HepG2 (cell line): ENCODE results near the gene STX5. TPM values are rescaled to one million over a fixed set of nuclear protein-coding genes. Genes with fewer than 3 reads are reported as not detected.

Experiments used
- ATAC-seq: fragments of 200-7000 bp; cut with Tn5 transposase; 3 replicates; pipeline ENCODE4 v1.9.1; 2020; ENCODE audit warnings: mild to moderate bottlenecking, moderate library complexity
- BruUV-seq: library from RNA; stranded (reverse); fragments of 400-500 nt; replicated peaks from 2 replicates; lab custom pipeline; 2021; lab: Mats Ljungman, UMichigan
- CTCF ChIA-PET: fragments of 300-600 bp; formaldehyde crosslinking; extraction: SDS; loops from one replicate; lab custom pipeline; 2021; ENCODE audit warnings: low total read pairs, inconsistent platforms, low intra/inter-chr PET ratio; lab: Yijun Ruan, JAX
- POLR2A ChIA-PET: fragments of 350-600 bp; sonication (Branson Sonifier 250); formaldehyde crosslinking; loops from one replicate; lab custom pipeline; 2020; ENCODE audit warnings: antibody characterized with exemption, inconsistent platforms; lab: Yijun Ruan, JAX
- DNase-seq: peaks from one replicate; pipeline ENCODE4 v3.0.0-alpha.2; 2015; ENCODE audit warnings: low spot score
- FAIRE-seq: peaks from 3 replicates; lab custom pipeline; 2011; peaks lifted over from hg19 to GRCh38; lab: Jason Lieb, UNC
- H2AFZ ChIP-seq: one replicate; pipeline ENCODE4 v1.6.1; 2011; ENCODE audit warnings: low read length, inconsistent platforms
- H3K27ac ChIP-seq: fragments of 300-600 bp; 3 replicates; pipeline ENCODE4 v1.8.0; 2011; ENCODE audit warnings: mixed run types, mild to moderate bottlenecking, mixed read lengths, low read length, inconsistent platforms; ENCODE audit not compliant: insufficient read depth; ENCODE audit errors: extremely low read length
- H3K27me3 ChIP-seq, 2 experiments: fragments of 200-600 bp in 1 of 2; 2 replicates in 1 of 2; 3 replicates in 1 of 2; pipeline versions ENCODE4 v1.6.0 to v1.8.0; 2011; ENCODE audit warnings: low read length in 2 of 2, mild to moderate bottlenecking in 2 of 2, moderate library complexity in 2 of 2, inconsistent platforms in 1 of 2; ENCODE audit not compliant: insufficient read depth in 2 of 2, control insufficient read depth in 1 of 2
- H3K36me3 ChIP-seq, 2 experiments: fragments of 200-600 bp in 1 of 2; replicated peaks in 1 of 2; 2 replicates in 1 of 2; 3 replicates in 1 of 2; pipeline versions ENCODE4 v1.5.1 to v1.8.0; 2011; ENCODE audit warnings: low read length in 2 of 2, inconsistent platforms in 1 of 2; ENCODE audit not compliant: insufficient read depth in 2 of 2, control insufficient read depth in 1 of 2
- H3K4me1 ChIP-seq: 2 replicates; pipeline ENCODE4 v1.5.1; 2012; ENCODE audit warnings: low read length, inconsistent platforms; ENCODE audit not compliant: insufficient read depth
- H3K4me2 ChIP-seq: 2 replicates; pipeline ENCODE4 v1.6.0; 2011; ENCODE audit warnings: low read depth, low read length, inconsistent platforms
- H3K4me3 ChIP-seq, 3 experiments: fragments of 200-600 bp in 1 of 3; sonication (generic), shearing (Covaris generic) in 1 of 3; replicated peaks in 1 of 3; 2 replicates each; pipeline ENCODE4 v1.5.1; 2011 to 2016; ENCODE audit warnings: low read length in 3 of 3, inconsistent platforms in 2 of 3, low read depth in 2 of 3, mild to moderate bottlenecking in 2 of 3, control low read depth in 1 of 3, mixed read lengths in 1 of 3; ENCODE audit not compliant: insufficient read depth in 1 of 3
- H3K79me2 ChIP-seq: one replicate; pipeline ENCODE4 v1.6.1; 2011; ENCODE audit warnings: low read length, inconsistent platforms; ENCODE audit not compliant: insufficient read depth
- H3K9ac ChIP-seq: 2 replicates; pipeline ENCODE4 v1.6.0; 2011; ENCODE audit warnings: mild to moderate bottlenecking, low read depth, low read length, inconsistent platforms; ENCODE audit not compliant: insufficient read depth
- H3K9me3 ChIP-seq: 2 replicates; pipeline ENCODE4 v1.5.1; 2012; ENCODE audit warnings: mild to moderate bottlenecking, low read length
- H4K20me1 ChIP-seq: 2 replicates; pipeline ENCODE4 v1.6.0; 2011; ENCODE audit warnings: inconsistent platforms, mild to moderate bottlenecking, low read length, moderate library complexity; ENCODE audit not compliant: insufficient read depth
- ATRX ChIP-seq: sonication (generic); formaldehyde crosslinking; IDR thresholded peaks from 2 replicates; pipeline ENCODE4 v1.4.0; 2020; ENCODE audit warnings: missing genetic modification reagents, borderline replicate concordance
- HNF1A ChIP-seq, 2 experiments: sonication (generic) in 1 of 2; formaldehyde crosslinking in 1 of 2; IDR thresholded peaks; 2 replicates each; pipeline versions ENCODE4 v1.4.0 to v1.6.1; 2016 to 2020; ENCODE audit warnings: borderline replicate concordance in 1 of 2, low read depth in 1 of 2, mild to moderate bottlenecking in 1 of 2, missing genetic modification reagents in 1 of 2
- PCBP2 ChIP-seq: fragments of 200-400 bp; formaldehyde crosslinking; optimal IDR thresholded peaks from 2 replicates; pipeline ENCODE3; 2018; ENCODE audit warnings: low read length, low read depth; ENCODE audit not compliant: poor library complexity, severe bottlenecking
- SP5 ChIP-seq: IDR thresholded peaks from 2 replicates; pipeline ENCODE4 v1.6.1; 2016; ENCODE audit warnings: low read depth, borderline replicate concordance
- THAP11 ChIP-seq: IDR thresholded peaks from 2 replicates; pipeline ENCODE4 v1.6.1; 2016; ENCODE audit warnings: missing biosample characterization, missing genetic modification reagents
- ZNF138 ChIP-seq: sonication (generic); formaldehyde crosslinking; IDR thresholded peaks from 2 replicates; pipeline ENCODE4 v1.5.0; 2020; ENCODE audit warnings: mild to moderate bottlenecking, low read depth, missing genetic modification reagents
- ZNF232 ChIP-seq: sonication (generic); formaldehyde crosslinking; IDR thresholded peaks from 2 replicates; pipeline ENCODE4 v1.4.0; 2020; ENCODE audit warnings: missing genetic modification reagents, borderline replicate concordance
- ZNF260 ChIP-seq: sonication (generic); formaldehyde crosslinking; IDR thresholded peaks from 2 replicates; pipeline ENCODE4 v1.4.0; 2020; ENCODE audit warnings: missing genetic modification reagents, low read depth, mild to moderate bottlenecking, borderline replicate concordance
- ZNF280B ChIP-seq: sonication (generic); formaldehyde crosslinking; IDR thresholded peaks from 2 replicates; pipeline ENCODE4 v1.5.0; 2020; ENCODE audit warnings: missing genetic modification reagents, mild to moderate bottlenecking, borderline replicate concordance
- ZNF746 ChIP-seq: sonication (generic); formaldehyde crosslinking; IDR thresholded peaks from 2 replicates; pipeline ENCODE4 v1.8.0; 2022; ENCODE audit warnings: mild to moderate bottlenecking, missing genetic modification reagents
- WGBS: methylation state at CpG from one replicate; pipeline ENCODE4 v1.1.6; 2017; ENCODE audit warnings: low lambda C conversion rate; 5-methylcytosine and 5-hydroxymethylcytosine counted together
- in situ Hi-C: cut with HindIII; loops from 2 replicates; pipeline ENCODE4 v1.10.0; 2017; ENCODE audit warnings: low pct_unique_long_range_greater_than_20kb; ENCODE audit not compliant: extremely low pct_ligation_motif_present
- intact Hi-C: fragments of 100-400 bp; cut with micrococcal nuclease; formaldehyde crosslinking; loops from one replicate; pipeline ENCODE4 v1.10.0; 2022; ENCODE audit not compliant: unreplicated experiment
- polyA plus RNA-seq, 8 experiments: library from polyadenylated mRNA; depleted of rRNA in 3 of 8; stranded (reverse) in 7 of 8; unstranded in 1 of 8; fragments of >200 nt; fragmentation: Illumina TruSeq in 4 of 8; extraction: Trizol in 4 of 8; gene quantifications; 2 replicates each; pipeline versions ENCODE4 v1.2.1 to v1.2.3, GENCODE V29; 2011 to 2016; ENCODE audit warnings: low read depth in 4 of 8, missing spikeins in 1 of 8, mixed read lengths in 1 of 8; ENCODE audit not compliant: insufficient read depth in 1 of 8
- total RNA-seq, 5 experiments: library from RNA; depleted of rRNA; stranded (reverse); fragments of >200 nt; fragmentation: Illumina TruSeq; extraction: Trizol; gene quantifications; 2 replicates each; pipeline ENCODE4 v1.2.3, GENCODE V29; 2016; ENCODE audit warnings: low read depth in 1 of 5

Gene STX5
- total and polyA plus RNA-seq, 2 of the 13 experiments (the other 11 are each of a cell fraction or from before 2014, with no cell fraction given) = 26.9 to 30.0 TPM

GRCh38 chr11:62777389-62777788, 54.5 kb downstream of the STX5 start:
- ChIA-PET POLR2A (no interaction called here), CTCF (no interaction called here)
- no peak overlapping the region for H2AFZ ChIP-seq
- H3K4me3 ChIP-seq = no peak overlapping the region
- DNase-seq (no peak), FAIRE-seq (no peak), ATAC-seq (no peak)
- no TSS peak for BruUV-seq
- no peaks in the 10 kb centered on the region for H3K27me3 ChIP-seq
- TF ChIP-seq THAP11 (CRISPR knock-in tag) (no peak), ZNF280B (CRISPR knock-in tag) (no peak), SP5 (CRISPR knock-in tag) (no peak), ATRX (CRISPR knock-in tag) (no peak), ZNF232 (CRISPR knock-in tag) (no peak), ZNF138 (no peak), ZNF746 (CRISPR knock-in tag) (no peak), PCBP2 (no peak), HNF1A (IDR thresholded peaks at IDR 0.05; ENCODE audit: low read depth) (no peak), HNF1A (CRISPR knock-in tag; IDR thresholded peaks at IDR 0.05; ENCODE audit: borderline replicate concordance) (no peak), ZNF260 (no peak)
- H3K79me2 ChIP-seq = peaks cover 4% of the 10 kb centered on the region
- H3K9me3 ChIP-seq = no peaks in the 10 kb centered on the region
- H3K9ac ChIP-seq = no peak overlapping the region
- H3K36me3 ChIP-seq = peaks cover 15 to 41% of the 10 kb centered on the region in 2 experiments
- peaks cover 3% of the 10 kb centered on the region; the same call in 1 of the 2 replicates for H3K4me1 ChIP-seq
- H4K20me1 ChIP-seq = no peaks in the 10 kb centered on the region
- 100% methylated on average over 2 of the region's 2 CpGs for WGBS
- H3K4me2 ChIP-seq = no peak overlapping the region
- H3K27ac ChIP-seq = no peak overlapping the region
- in situ Hi-C loops (no loop called here), intact Hi-C loops (no loop called here)
